Nephron progenitor cell (in vitro differentiated cells): ENCODE data around the gene ZNF681.

Experiments used
- DNase-seq: peaks from one replicate; pipeline ENCODE4 v3.0.0; 2021
- H3K27ac Mint-ChIP-seq: 2 replicates; pipeline ENCODE4 v1.8.0; 2021; ENCODE audit warnings: mild to moderate bottlenecking, moderate library complexity, mixed read lengths
- H3K27me3 Mint-ChIP-seq: 2 replicates; pipeline ENCODE4 v1.8.0; 2021; ENCODE audit warnings: mild to moderate bottlenecking, low read depth, mixed read lengths; ENCODE audit not compliant: poor library complexity
- H3K36me3 Mint-ChIP-seq: 2 replicates; pipeline ENCODE4 v1.8.0; 2021; ENCODE audit warnings: low read depth, mixed read lengths
- H3K4me1 Mint-ChIP-seq: 2 replicates; pipeline ENCODE4 v1.8.0; 2021; ENCODE audit warnings: mixed read lengths
- H3K4me3 Mint-ChIP-seq: 2 replicates; pipeline ENCODE4 v1.8.0; 2021; ENCODE audit warnings: mild to moderate bottlenecking, moderate library complexity, mixed read lengths
- H3K9me3 Mint-ChIP-seq: 2 replicates; pipeline ENCODE4 v1.8.0; 2021; ENCODE audit warnings: mild to moderate bottlenecking, moderate library complexity, mixed read lengths
- TF ChIP-seq, protein P1 (sequence below): fragments of 200-600 bp; sonication (generic); IDR thresholded peaks from 2 replicates; pipeline ENCODE4 v1.5.0; 2021; ENCODE audit warnings: antibody characterized with exemption

Gene ZNF681

DNA sequence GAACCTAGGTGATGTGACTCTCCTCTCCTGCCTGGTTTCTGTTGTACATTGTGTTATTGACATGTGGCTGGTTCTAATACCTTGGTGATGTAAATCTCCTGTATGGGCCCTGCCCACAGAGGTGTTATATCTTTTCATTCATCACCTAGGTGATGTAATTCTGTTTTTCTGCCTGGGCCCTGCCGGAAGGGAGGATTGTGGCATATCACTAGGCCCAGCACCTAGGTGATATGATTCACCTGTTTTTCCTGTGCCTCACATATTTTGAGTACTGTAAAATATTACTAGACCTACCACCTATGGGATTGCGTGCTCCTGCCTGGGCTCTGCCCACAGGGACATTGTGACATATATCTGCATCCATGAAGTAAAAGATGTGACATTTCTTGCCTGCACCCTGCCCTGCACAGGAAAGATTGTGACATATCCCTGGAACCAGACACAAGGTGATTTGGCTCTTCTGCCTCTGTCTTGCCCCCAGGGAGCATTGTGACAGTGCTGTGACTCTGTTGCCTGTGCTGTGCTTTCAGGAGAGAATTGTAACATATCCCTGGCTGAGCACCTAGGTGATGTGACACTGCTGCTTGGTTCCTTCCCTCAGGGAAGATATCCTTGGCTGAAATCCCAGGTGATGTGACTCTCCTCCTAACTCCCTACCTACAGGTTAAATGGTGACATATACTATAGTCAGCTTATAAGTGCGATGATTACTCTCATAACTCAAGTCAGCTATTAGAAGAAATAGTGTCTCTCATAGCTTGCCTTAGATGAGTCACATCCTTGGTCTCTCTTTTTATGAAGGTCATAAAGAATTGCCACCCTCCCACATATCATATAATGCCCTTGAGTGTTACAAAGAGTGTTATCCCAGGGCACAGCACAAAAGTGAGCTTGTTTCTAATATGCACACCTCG lies 13.3 kb upstream of the ZNF681 start:
- DNase-seq: no peak
- H3K27me3 Mint-ChIP-seq: peaks cover 3% of the 10 kb centered on the region
- H3K9me3 Mint-ChIP-seq: peaks cover 48% of the 10 kb centered on the region
- TF ChIP-seq, protein P1, sequence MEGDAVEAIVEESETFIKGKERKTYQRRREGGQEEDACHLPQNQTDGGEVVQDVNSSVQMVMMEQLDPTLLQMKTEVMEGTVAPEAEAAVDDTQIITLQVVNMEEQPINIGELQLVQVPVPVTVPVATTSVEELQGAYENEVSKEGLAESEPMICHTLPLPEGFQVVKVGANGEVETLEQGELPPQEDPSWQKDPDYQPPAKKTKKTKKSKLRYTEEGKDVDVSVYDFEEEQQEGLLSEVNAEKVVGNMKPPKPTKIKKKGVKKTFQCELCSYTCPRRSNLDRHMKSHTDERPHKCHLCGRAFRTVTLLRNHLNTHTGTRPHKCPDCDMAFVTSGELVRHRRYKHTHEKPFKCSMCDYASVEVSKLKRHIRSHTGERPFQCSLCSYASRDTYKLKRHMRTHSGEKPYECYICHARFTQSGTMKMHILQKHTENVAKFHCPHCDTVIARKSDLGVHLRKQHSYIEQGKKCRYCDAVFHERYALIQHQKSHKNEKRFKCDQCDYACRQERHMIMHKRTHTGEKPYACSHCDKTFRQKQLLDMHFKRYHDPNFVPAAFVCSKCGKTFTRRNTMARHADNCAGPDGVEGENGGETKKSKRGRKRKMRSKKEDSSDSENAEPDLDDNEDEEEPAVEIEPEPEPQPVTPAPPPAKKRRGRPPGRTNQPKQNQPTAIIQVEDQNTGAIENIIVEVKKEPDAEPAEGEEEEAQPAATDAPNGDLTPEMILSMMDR: no peak
- peaks cover 97% of the 10 kb centered on the region for H3K36me3 Mint-ChIP-seq
- H3K27ac Mint-ChIP-seq: no peak overlapping the region
- no peaks in the 10 kb centered on the region for H3K4me1 Mint-ChIP-seq
- H3K4me3 Mint-ChIP-seq: no peak overlapping the region

DNA sequence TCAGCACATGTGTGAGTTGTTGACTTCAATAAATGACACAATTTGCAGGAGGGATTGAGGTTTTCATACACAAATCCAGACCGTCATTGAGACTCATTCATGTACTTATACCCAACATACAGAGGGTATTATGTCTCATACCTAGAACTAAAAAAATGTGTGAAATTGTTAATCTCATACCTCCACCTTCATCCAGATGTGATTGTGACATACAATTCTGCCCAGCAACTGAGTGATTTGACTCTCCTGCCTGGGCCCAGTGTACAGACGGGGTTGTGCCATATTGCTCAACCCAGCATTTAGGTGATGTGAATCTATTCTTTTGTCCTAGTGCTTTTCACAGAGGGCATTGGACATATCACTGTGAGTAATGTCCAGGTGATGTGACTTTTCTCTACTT lies 12.6 kb upstream of the ZNF681 start:
- H3K9me3 Mint-ChIP-seq: peaks cover 50% of the 10 kb centered on the region

DNA sequence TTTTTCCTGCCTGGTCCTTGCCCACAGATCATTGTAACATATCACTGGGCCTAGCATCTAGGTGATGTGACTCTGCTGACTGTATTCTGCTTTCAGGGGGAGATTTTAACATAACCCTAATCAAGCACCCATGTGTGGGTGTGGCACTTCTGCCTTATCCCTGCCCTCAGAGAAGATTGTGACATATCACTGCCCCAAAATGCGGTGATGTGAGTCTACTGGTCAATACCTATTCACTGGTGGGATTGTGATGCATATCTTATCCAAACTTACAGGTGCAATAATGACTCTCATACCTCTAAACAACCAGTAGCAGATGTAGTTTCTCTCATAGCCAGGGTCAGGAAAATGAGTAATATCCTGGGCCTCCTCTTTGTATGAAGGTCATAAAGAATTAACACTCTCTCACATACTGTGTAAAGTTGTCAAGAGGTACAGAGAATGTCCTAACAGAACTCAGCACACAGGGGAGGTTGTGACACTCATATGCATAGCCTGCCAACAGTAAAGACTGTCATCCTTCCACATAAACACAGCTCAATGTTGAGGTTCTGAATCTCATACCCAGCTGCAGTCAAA lies 12.1 kb upstream of the ZNF681 start:
- no peak for DNase-seq
- H3K4me3 Mint-ChIP-seq: no peak overlapping the region
- peaks cover 97% of the 10 kb centered on the region for H3K36me3 Mint-ChIP-seq
- peaks cover 51% of the 10 kb centered on the region for H3K9me3 Mint-ChIP-seq
- H3K27me3 Mint-ChIP-seq: peaks cover 3% of the 10 kb centered on the region
- TF ChIP-seq, protein P1: no peak
- no peaks in the 10 kb centered on the region for H3K4me1 Mint-ChIP-seq
- H3K27ac Mint-ChIP-seq: no peak overlapping the region

More for the DNA sequence above, 12.6 kb upstream of the ZNF681 start:
- H3K4me1 Mint-ChIP-seq: no peaks in the 10 kb centered on the region
- H3K27ac Mint-ChIP-seq: no peak overlapping the region
- TF ChIP-seq, protein P1: no peak
- peaks cover 3% of the 10 kb centered on the region for H3K27me3 Mint-ChIP-seq
- H3K4me3 Mint-ChIP-seq: no peak overlapping the region
- no peak for DNase-seq
- H3K36me3 Mint-ChIP-seq: peaks cover 97% of the 10 kb centered on the region

DNA sequence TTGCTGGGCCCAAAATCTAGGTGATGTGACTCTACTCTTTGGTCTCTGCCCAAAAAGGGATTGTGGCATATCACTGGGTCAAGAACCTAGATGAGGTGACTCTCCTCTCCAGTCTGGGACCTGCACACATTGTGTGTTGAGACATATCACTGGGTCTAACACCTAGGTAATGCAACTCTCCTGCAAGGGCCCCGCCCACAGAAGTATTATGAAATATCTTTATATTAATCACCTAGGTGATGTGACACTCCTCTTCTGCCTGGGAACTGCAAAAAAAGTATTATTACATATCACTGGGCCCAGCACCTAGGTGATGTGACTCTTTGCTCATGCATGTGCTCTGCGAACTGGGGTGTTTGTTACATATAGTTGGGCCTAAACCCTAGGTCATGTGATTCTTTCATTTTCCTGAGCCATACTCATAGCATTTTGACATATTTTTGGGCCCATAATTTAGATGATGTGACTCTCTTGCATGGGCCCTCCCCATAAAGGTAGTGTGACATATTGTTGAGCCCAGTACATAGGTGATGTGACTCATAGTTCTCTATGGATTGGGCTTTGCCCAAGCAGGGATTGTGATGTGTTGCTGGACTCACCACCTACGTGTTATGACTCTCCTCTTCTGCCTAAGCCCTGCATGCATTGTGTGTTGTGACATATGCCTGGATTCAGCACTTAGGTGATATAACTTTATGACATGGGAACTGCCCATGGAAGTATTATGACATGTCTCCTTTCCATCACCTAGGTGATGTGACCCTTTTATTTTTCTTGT lies 11.2 kb upstream of the ZNF681 start:
- Mint-ChIP-seq H3K9me3 (peaks cover 60% of the 10 kb centered on the region), H3K27me3 (peaks cover 3% of the 10 kb centered on the region), H3K27ac (no peak overlapping the region), H3K36me3 (peaks cover 97% of the 10 kb centered on the region), H3K4me3 (no peak overlapping the region), H3K4me1 (peaks cover under 1% of the 10 kb centered on the region)
- TF ChIP-seq, protein P1: no peak
- DNase-seq: no peak

DNA sequence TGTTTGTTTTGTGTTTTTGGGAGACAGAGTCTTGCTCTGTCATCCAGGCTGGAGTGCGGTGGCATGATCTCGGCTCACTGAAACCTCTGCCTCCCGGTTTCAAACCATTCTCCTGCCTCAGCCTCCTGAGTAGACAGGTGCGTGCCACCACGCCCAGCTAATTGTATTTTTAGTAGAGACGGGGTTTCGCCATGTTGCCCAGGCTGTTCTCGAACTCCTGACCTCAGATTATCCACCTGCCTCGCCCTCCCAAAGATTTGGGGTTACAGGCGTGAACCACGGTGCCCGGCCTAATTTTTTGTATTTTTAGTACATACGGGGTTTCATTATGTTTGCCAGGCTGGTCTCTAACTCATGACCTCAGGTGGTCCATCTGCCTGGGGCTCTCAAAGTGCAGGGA lies 8.3 kb upstream of the ZNF681 start:
- Mint-ChIP-seq H3K36me3 (peaks cover 86% of the 10 kb centered on the region), H3K4me1 (peaks cover 16% of the 10 kb centered on the region), H3K9me3 (peaks cover 85% of the 10 kb centered on the region), H3K27ac (no peak overlapping the region), H3K4me3 (no peak overlapping the region), H3K27me3 (peaks cover 3% of the 10 kb centered on the region)
- TF ChIP-seq, protein P1: no peak
- DNase-seq: no peak
